Measurements from ENCODE around the gene HM13. TPM values are rescaled to one million over a fixed set of nuclear protein-coding genes. Genes with fewer than 3 reads are reported as not detected.
A peak's percentile ranks its signal among the peaks of the same experiment; 100 is the strongest.
"Not testable (repeated sequence)": the region's sequence is repeated elsewhere in the genome, so short reads cannot be mapped to it uniquely, and the experiment has no call there.

The HM13 gene
- total RNA-seq, 3 donors from 2014 or later, result 191 to 210 (median 195) TPM

- DNase-seq, result no peak
- no peak overlapping the region for H3K4me3 Mint-ChIP-seq
- no peaks in the 10 kb centered on the region for H3K9me3 Mint-ChIP-seq
- H3K36me3 Mint-ChIP-seq (ENCODE audit: insufficient read depth), result peaks cover 27% of the 10 kb centered on the region
- H3K4me1 Mint-ChIP-seq (ENCODE audit: low read depth), result peaks cover 18% of the 10 kb centered on the region
- no peak for ATAC-seq
- no peaks in the 10 kb centered on the region for H3K27me3 Mint-ChIP-seq (ENCODE audit: low read depth)
Observed at GRCh38 chr20:31544600-31544999, 30.4 kb downstream of the HM13 start.

GRCh38 chr20:31545621-31546040, 31.4 kb downstream of the HM13 start:
- peaks cover 19% of the 10 kb centered on the region for H3K4me1 Mint-ChIP-seq (ENCODE audit: low read depth)

DNA sequence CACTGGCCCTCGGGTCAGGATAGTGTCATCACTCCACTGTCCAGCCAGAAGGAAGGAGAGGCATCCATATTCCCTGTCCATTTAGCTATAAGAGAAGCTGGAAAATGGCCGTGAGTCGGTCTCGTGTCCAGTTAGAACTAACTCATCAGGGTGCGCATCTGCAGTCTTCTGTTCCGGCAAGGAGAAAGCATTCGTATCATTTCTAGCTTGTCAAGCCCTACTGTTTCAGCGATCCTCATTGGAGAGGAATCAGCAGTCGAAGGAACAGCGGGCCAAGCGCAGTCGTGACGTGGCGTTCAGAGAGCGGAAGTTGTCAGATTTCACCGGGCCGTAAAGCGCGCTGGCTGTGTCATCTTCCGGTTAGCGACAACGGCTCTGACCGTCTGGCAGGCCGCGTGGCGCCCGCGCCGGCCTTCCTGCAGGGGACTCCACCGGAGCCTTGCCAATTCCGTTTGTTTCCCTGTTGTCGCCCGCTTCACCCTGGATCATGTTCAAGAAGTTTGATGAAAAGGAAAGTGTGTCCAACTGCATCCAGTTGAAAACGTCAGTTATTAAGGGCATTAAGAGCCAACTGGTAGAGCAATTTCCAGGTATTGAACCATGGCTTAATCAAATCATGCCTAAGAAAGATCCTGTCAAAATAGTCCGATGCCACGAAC, 32.9 kb downstream of the HM13 start:
- ATAC-seq (peak; percentile 89), DNase-seq (peak; percentile 75)
- no peaks in the 10 kb centered on the region for H3K27me3 Mint-ChIP-seq (ENCODE audit: low read depth)
- peak overlapping the region; percentile 92 for H3K4me3 Mint-ChIP-seq
- H3K9me3 Mint-ChIP-seq, result no peaks in the 10 kb centered on the region
- peaks cover 18% of the 10 kb centered on the region for H3K4me1 Mint-ChIP-seq (ENCODE audit: low read depth)
- H3K36me3 Mint-ChIP-seq (ENCODE audit: insufficient read depth), result peaks cover 45% of the 10 kb centered on the region

More at GRCh38 chr20:31545621-31546040, 31.4 kb downstream of the HM13 start:
- not testable (repeated sequence) for H3K4me3 Mint-ChIP-seq; H3K27me3 Mint-ChIP-seq (ENCODE audit: low read depth); H3K9me3 Mint-ChIP-seq; DNase-seq; ATAC-seq
- peaks cover 35% of the 10 kb centered on the region for H3K36me3 Mint-ChIP-seq (ENCODE audit: insufficient read depth)

DNA sequence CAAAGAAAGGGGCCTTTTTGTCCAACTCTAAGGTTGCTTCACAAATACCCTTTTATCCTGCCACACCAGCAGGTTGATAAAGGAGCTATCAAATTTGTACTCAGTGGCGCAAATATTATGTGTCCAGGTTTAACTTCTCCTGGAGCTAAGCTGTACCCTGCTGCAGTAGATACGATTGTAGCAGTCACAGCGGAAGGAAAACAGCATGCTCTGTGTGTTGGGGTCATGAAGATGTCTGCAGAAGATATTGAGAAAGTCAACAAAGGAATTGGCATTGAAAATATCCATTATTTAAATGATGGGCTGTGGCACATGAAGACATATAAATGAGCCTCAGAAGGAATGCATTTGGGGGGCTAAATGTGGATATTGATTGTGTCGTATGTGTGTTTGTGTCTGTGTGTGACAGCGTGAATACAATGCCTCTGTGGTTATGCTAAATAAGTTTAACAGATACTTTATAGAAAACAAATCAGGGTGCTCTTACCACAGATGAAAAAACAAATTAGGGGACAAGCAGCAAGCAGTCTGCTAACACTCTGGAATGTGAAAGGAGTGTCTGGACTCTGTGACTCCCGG, 33.6 kb downstream of the HM13 start:
- ATAC-seq, result peak in 1 of 2 donors; percentile 6
- no peaks in the 10 kb centered on the region for H3K27me3 Mint-ChIP-seq (ENCODE audit: low read depth)
- H3K36me3 Mint-ChIP-seq (ENCODE audit: insufficient read depth), result peaks cover 46% of the 10 kb centered on the region
- DNase-seq, result no peak
- peak overlapping the region; percentile 92 for H3K4me3 Mint-ChIP-seq
- H3K9me3 Mint-ChIP-seq, result no peaks in the 10 kb centered on the region
- H3K4me1 Mint-ChIP-seq (ENCODE audit: low read depth), result peaks cover 16% of the 10 kb centered on the region

- Mint-ChIP-seq H3K36me3 (ENCODE audit: insufficient read depth) (peaks cover 46% of the 10 kb centered on the region), H3K4me1 (ENCODE audit: low read depth) (peaks cover 16% of the 10 kb centered on the region), H3K9me3 (no peaks in the 10 kb centered on the region), H3K27me3 (ENCODE audit: low read depth) (no peaks in the 10 kb centered on the region), H3K4me3 (peak overlapping the region; percentile 92)
- DNase-seq (no peak), ATAC-seq (no peak)
Observed at GRCh38 chr20:31548820-31549512, 34.7 kb downstream of the HM13 start.

DNA sequence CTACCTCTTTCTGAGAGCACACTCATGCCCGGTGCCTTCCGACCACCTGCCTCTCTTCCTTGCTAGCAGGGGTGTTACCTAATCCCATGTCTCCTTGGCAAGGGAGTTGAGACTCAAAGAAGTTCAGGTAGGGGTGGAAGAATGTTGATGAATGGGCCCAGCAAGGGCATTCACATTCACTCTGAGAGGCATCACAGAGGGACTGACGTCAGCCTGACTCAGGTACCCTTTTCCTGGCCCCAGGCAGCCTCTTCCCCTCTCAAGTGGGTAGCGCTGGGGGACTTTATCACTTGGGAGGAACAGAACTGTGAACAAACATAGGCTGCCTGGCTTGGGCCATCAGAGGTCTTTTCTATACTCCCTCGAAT, 35.3 kb downstream of the HM13 start:
- H3K27me3 Mint-ChIP-seq (ENCODE audit: low read depth), result no peaks in the 10 kb centered on the region
- ATAC-seq, result no peak
- no peaks in the 10 kb centered on the region for H3K9me3 Mint-ChIP-seq
- H3K36me3 Mint-ChIP-seq (ENCODE audit: insufficient read depth), result peaks cover 46% of the 10 kb centered on the region
- H3K4me3 Mint-ChIP-seq, result peak overlapping the region; percentile 92
- DNase-seq, result no peak
- H3K4me1 Mint-ChIP-seq (ENCODE audit: low read depth), result peaks cover 14% of the 10 kb centered on the region

GRCh38 chr20:31550099-31550498, 35.9 kb downstream of the HM13 start:
- peaks cover 45% of the 10 kb centered on the region for H3K36me3 Mint-ChIP-seq (ENCODE audit: insufficient read depth)
- DNase-seq (no peak), ATAC-seq (no peak)
- H3K9me3 Mint-ChIP-seq, result no peaks in the 10 kb centered on the region
- H3K4me3 Mint-ChIP-seq, result no peak overlapping the region
- H3K4me1 Mint-ChIP-seq (ENCODE audit: low read depth), result peaks cover 13% of the 10 kb centered on the region
- no peaks in the 10 kb centered on the region for H3K27me3 Mint-ChIP-seq (ENCODE audit: low read depth)

- Mint-ChIP-seq H3K4me3 (no peak overlapping the region), H3K27me3 (ENCODE audit: low read depth) (no peaks in the 10 kb centered on the region), H3K9me3 (no peaks in the 10 kb centered on the region), H3K4me1 (ENCODE audit: low read depth) (peaks cover 12% of the 10 kb centered on the region), H3K36me3 (ENCODE audit: insufficient read depth) (peaks cover 46% of the 10 kb centered on the region)
- DNase-seq (no peak), ATAC-seq (no peak)
Observed at GRCh38 chr20:31551163-31552081, 37.2 kb downstream of the HM13 start.

GRCh38 chr20:31555203-31555775, 41.0 kb downstream of the HM13 start:
- Mint-ChIP-seq H3K4me3 (no peak overlapping the region), H3K4me1 (ENCODE audit: low read depth) (peaks cover 12% of the 10 kb centered on the region), H3K36me3 (ENCODE audit: insufficient read depth) (peaks cover 30% of the 10 kb centered on the region), H3K9me3 (no peaks in the 10 kb centered on the region), H3K27me3 (ENCODE audit: low read depth) (no peaks in the 10 kb centered on the region)
- DNase-seq (no peak), ATAC-seq (no peak)

- Mint-ChIP-seq H3K4me1 (ENCODE audit: low read depth) (peaks cover 17% of the 10 kb centered on the region), H3K9me3 (no peaks in the 10 kb centered on the region), H3K27me3 (ENCODE audit: low read depth) (no peaks in the 10 kb centered on the region), H3K4me3 (no peak overlapping the region), H3K36me3 (ENCODE audit: insufficient read depth) (peaks cover 40% of the 10 kb centered on the region)
- ATAC-seq (peak in 1 of 2 donors; percentile 4), DNase-seq (no peak)
Observed at GRCh38 chr20:31559704-31560093, 45.5 kb downstream of the HM13 start.

- H3K36me3 Mint-ChIP-seq (ENCODE audit: insufficient read depth), result peaks cover 38% of the 10 kb centered on the region
- peak; percentile 78 to 79 for ATAC-seq
Observed at GRCh38 chr20:31560094-31560745, 46.0 kb downstream of the HM13 start.

DNA sequence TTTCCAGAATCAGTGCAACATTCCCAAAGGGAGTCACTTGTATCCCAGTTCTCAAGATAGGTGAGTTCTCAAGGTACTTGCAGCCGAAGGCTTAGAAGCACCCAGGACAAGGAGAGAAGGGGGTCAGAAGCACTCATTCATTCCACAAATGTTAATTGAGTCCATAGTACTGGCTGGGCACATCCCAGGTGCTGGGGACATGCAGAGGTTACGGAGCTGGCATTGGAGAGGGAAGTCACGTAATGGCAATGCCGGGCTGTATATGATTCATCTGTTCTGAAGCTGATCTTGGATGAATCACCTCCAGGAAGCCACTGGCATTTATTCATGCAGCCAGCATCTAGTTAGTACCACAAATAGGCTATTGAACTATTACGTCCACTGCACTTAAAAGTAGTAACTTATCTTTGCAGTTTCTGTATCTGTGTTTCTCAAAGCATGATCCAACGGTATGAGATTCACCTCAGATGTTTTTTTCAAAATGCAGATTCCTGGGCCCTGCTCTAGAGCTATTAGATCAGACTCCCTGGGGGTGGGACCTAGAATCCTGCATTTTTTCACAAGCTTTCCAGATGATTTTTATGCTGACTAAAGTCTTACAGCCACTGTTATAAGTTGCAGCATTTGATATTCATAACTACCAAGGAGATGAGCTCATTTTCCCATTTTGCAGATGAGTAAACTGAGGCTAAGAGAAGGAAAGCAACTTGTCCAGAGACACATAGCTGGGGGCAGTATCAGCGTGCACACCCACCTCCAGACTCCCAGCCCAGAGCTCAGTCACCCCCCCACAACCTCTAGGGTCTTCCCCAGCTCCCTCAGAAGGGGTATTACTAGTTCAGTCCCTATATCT, 46.7 kb downstream of the HM13 start:
- peaks cover 17% of the 10 kb centered on the region for H3K4me1 Mint-ChIP-seq (ENCODE audit: low read depth)
- ATAC-seq (no peak), DNase-seq (no peak)
- no peaks in the 10 kb centered on the region for H3K9me3 Mint-ChIP-seq
- H3K27me3 Mint-ChIP-seq (ENCODE audit: low read depth), result no peaks in the 10 kb centered on the region
- peaks cover 40% of the 10 kb centered on the region for H3K36me3 Mint-ChIP-seq (ENCODE audit: insufficient read depth)
- H3K4me3 Mint-ChIP-seq, result no peak overlapping the region

More at GRCh38 chr20:31560094-31560745, 46.0 kb downstream of the HM13 start:
- Mint-ChIP-seq H3K4me1 (ENCODE audit: low read depth) (peaks cover 17% of the 10 kb centered on the region), H3K27me3 (ENCODE audit: low read depth) (no peaks in the 10 kb centered on the region), H3K4me3 (no peak overlapping the region), H3K9me3 (no peaks in the 10 kb centered on the region)
- peak; percentile 69 for DNase-seq

DNA sequence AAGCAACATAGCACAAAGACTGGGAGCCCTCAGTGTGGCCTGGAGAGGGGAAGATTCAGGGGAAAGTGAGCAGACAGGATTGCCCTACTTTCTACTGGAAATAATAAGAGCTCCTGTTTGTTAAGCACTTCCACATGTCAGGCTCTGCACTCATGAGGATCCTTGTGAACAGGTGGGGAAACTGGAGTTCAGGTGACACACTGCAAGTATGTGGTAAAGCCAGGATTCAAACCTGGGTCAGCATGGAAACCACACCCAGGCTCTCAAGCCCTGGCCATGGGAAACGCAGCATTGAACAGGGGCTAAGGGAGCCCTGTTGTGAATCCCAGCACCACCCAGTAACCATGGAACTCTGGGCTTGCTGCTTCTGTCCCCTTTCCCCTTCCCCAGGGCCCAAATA, 48.0 kb downstream of the HM13 start:
- no peaks in the 10 kb centered on the region for H3K9me3 Mint-ChIP-seq
- H3K4me1 Mint-ChIP-seq (ENCODE audit: low read depth), result peaks cover 21% of the 10 kb centered on the region
- H3K4me3 Mint-ChIP-seq, result no peak overlapping the region
- no peaks in the 10 kb centered on the region for H3K27me3 Mint-ChIP-seq (ENCODE audit: low read depth)
- peaks cover 36% of the 10 kb centered on the region for H3K36me3 Mint-ChIP-seq (ENCODE audit: insufficient read depth)
- DNase-seq, result no peak
- ATAC-seq, result no peak
